GM12878 (cell line): ENCODE data around the gene PPP2R2B. TPM values are rescaled to one million over a fixed set of nuclear protein-coding genes. Genes with fewer than 3 reads are reported as not detected.

Source experiments
- ATAC-seq: fragments of 200-7000 bp; cut with Tn5 transposase; 3 replicates; pipeline ENCODE4 v1.9.1; 2020; ENCODE audit warnings: mild to moderate bottlenecking, moderate library complexity
- BruUV-seq: library from RNA; stranded (reverse); fragments of 400-500 nt; replicated peaks from 2 replicates; lab custom pipeline; 2021; lab: Mats Ljungman, UMichigan
- CTCF ChIA-PET: fragments of 300-600 bp; sonication (Branson Sonifier 250); formaldehyde crosslinking; extraction: SDS; loops from one replicate; lab custom pipeline; 2021; ENCODE audit warnings: inconsistent platforms; lab: Yijun Ruan, JAX
- POLR2A ChIA-PET: fragments of 350-600 bp; formaldehyde crosslinking; extraction: SDS; loops from one replicate; lab custom pipeline; 2021; ENCODE audit warnings: inconsistent platforms; lab: Charles Lee
- RAD21 ChIA-PET: fragments of 300-600 bp; sonication (Branson Sonifier 250); formaldehyde crosslinking; loops from one replicate; lab custom pipeline; 2023; ENCODE audit warnings: antibody characterized with exemption; ENCODE audit not compliant: unreplicated experiment; lab: Charles Lee
- SMC1A ChIA-PET: fragments of 300-600 bp; sonication (Branson Sonifier 250); formaldehyde crosslinking; loops from one replicate; lab custom pipeline; 2023; ENCODE audit not compliant: unreplicated experiment, uncharacterized antibody; lab: Charles Lee
- DNase-seq: peaks from one replicate; pipeline ENCODE4 v3.0.0-alpha.2; 2011; ENCODE audit warnings: low read depth, low spot score
- FAIRE-seq: peaks from 3 replicates; lab custom pipeline; 2011; peaks lifted over from hg19 to GRCh38; lab: Jason Lieb, UNC
- H2AFZ ChIP-seq: 2 replicates; pipeline ENCODE4 v1.6.0; 2011; ENCODE audit warnings: low read depth, low read length, control low read depth; ENCODE audit not compliant: control insufficient read depth
- H3K27ac ChIP-seq: 2 replicates; pipeline ENCODE4 v1.5.1; 2011; ENCODE audit warnings: control low read depth; ENCODE audit not compliant: control insufficient read depth, insufficient read depth
- H3K27me3 ChIP-seq, 2 experiments: replicated peaks in 1 of 2; 2 replicates each; pipeline versions ENCODE4 v1.6.0 to v1.6.1; 2011; ENCODE audit warnings: low read length in 1 of 2; ENCODE audit not compliant: control insufficient read depth in 2 of 2, insufficient read depth in 2 of 2
- H3K36me3 ChIP-seq, 2 experiments: 2 replicates each; pipeline ENCODE4 v1.5.1; 2011; ENCODE audit warnings: low read length in 1 of 2; ENCODE audit not compliant: control insufficient read depth in 2 of 2, insufficient read depth in 2 of 2
- H3K4me1 ChIP-seq: 2 replicates; pipeline ENCODE4 v1.6.1; 2011; ENCODE audit warnings: mild to moderate bottlenecking, low read length, moderate library complexity, mixed read lengths; ENCODE audit not compliant: control insufficient read depth, insufficient read depth
- H3K4me2 ChIP-seq: 2 replicates; pipeline ENCODE4 v1.6.0; 2011; ENCODE audit warnings: control low read depth; ENCODE audit not compliant: control insufficient read depth, insufficient read depth
- H3K4me3 ChIP-seq: fragments of 200-600 bp; sonication (generic); 2 replicates; pipeline ENCODE4 v1.5.1; 2016
- H3K79me2 ChIP-seq: 2 replicates; pipeline ENCODE4 v1.6.0; 2011; ENCODE audit warnings: low read length; ENCODE audit not compliant: control insufficient read depth, insufficient read depth
- H3K9ac ChIP-seq: 2 replicates; pipeline ENCODE4 v1.8.0; 2011; ENCODE audit warnings: low read length, control low read depth, mixed read lengths; ENCODE audit not compliant: control insufficient read depth, insufficient read depth
- H3K9me3 ChIP-seq: replicated peaks from 3 replicates; pipeline ENCODE4 v1.5.1; 2011; ENCODE audit warnings: mild to moderate bottlenecking, low read length; ENCODE audit not compliant: control insufficient read depth, insufficient read depth
- H4K20me1 ChIP-seq: 2 replicates; pipeline ENCODE4 v1.6.0; 2011; ENCODE audit not compliant: control insufficient read depth, insufficient read depth
- BMI1 ChIP-seq: fragments of 450-650 bp; IDR thresholded peaks from 2 replicates; pipeline ENCODE4 v1.6.1; 2016; ENCODE audit warnings: mild to moderate bottlenecking, moderate library complexity, borderline replicate concordance
- CBX5 ChIP-seq: sonication (generic); IDR thresholded peaks from 2 replicates; pipeline ENCODE4 v1.6.1; 2016; ENCODE audit warnings: low read depth, moderate library complexity, mild to moderate bottlenecking, inconsistent platforms
- EP300 ChIP-seq, 2 experiments: fragments of 150-350 bp in 1 of 2; IDR thresholded peaks; 2 replicates each; pipeline ENCODE4 v1.6.1; 2011 to 2012; ENCODE audit warnings: low read depth in 2 of 2, low read length in 2 of 2, borderline replicate concordance in 1 of 2, improper control_type of control experiment in 1 of 2, inconsistent platforms in 1 of 2; ENCODE audit not compliant: control insufficient read depth in 1 of 2
- EZH2 ChIP-seq: IDR thresholded peaks from 2 replicates; pipeline ENCODE4 v1.6.1; 2012; ENCODE audit warnings: low read depth, mild to moderate bottlenecking, control low read depth, inconsistent platforms, low read length, borderline replicate concordance; ENCODE audit not compliant: control insufficient read depth
- HDGF ChIP-seq: fragments of 450-650 bp; IDR thresholded peaks from 2 replicates; pipeline ENCODE4 v1.6.1; 2016; ENCODE audit warnings: antibody characterized with exemption
- KAT2A ChIP-seq: conservative IDR thresholded peaks from 2 replicates; pipeline ENCODE4 v1.6.1; 2011; ENCODE audit warnings: low read depth, low read length; ENCODE audit not compliant: control insufficient read depth
- KLF5 ChIP-seq: fragments of 450-650 bp; IDR thresholded peaks from 2 replicates; pipeline ENCODE4 v1.6.1; 2014; ENCODE audit warnings: mild to moderate bottlenecking; ENCODE audit not compliant: partially characterized antibody
- MEF2A ChIP-seq: IDR thresholded peaks from 2 replicates; pipeline ENCODE4 v1.6.1; 2011; ENCODE audit warnings: low read depth, mild to moderate bottlenecking, low read length, moderate library complexity; ENCODE audit not compliant: insufficient read depth
- PBX3 ChIP-seq: IDR thresholded peaks from 2 replicates; pipeline ENCODE4 v1.6.1; 2011; ENCODE audit warnings: mild to moderate bottlenecking, low read depth, low read length, moderate library complexity; ENCODE audit not compliant: insufficient replicate concordance
- POLR2A ChIP-seq: IDR thresholded peaks from 2 replicates; pipeline ENCODE4 v1.6.1; 2011; ENCODE audit warnings: low read depth, mild to moderate bottlenecking, low read length
- RAD21 ChIP-seq: IDR thresholded peaks from 2 replicates; pipeline ENCODE4 v1.6.1; 2011; ENCODE audit warnings: mild to moderate bottlenecking, low read depth, low read length, moderate library complexity; ENCODE audit not compliant: insufficient read depth
- RAD51 ChIP-seq: fragments of 450-650 bp; IDR thresholded peaks from 2 replicates; pipeline ENCODE4 v1.6.1; 2016; ENCODE audit warnings: moderate library complexity, mild to moderate bottlenecking, inconsistent platforms
- SMAD5 ChIP-seq: IDR thresholded peaks from 2 replicates; pipeline ENCODE4 v1.6.1; 2016; ENCODE audit warnings: antibody characterized with exemption, low read depth
- SUZ12 ChIP-seq: fragments of 200-600 bp; sonication (generic); IDR thresholded peaks from one replicate; pipeline ENCODE4 v1.6.1; 2018; ENCODE audit warnings: antibody characterized with exemption, mild to moderate bottlenecking; ENCODE audit not compliant: unreplicated experiment
- TCF7 ChIP-seq: IDR thresholded peaks from 2 replicates; pipeline ENCODE4 v1.6.1; 2014; ENCODE audit warnings: antibody characterized with exemption, borderline replicate concordance
- USF1 ChIP-seq: IDR thresholded peaks from 2 replicates; pipeline ENCODE4 v1.6.1; 2011; ENCODE audit warnings: borderline replicate concordance, low read depth, mild to moderate bottlenecking, moderate library complexity, mixed read lengths, low read length; ENCODE audit not compliant: insufficient read depth; ENCODE audit errors: extremely low read length
- ZNF217 ChIP-seq: fragments of 450-650 bp; IDR thresholded peaks from 2 replicates; pipeline ENCODE4 v1.6.1; 2017; ENCODE audit warnings: antibody characterized with exemption, mild to moderate bottlenecking
- ZSCAN29 ChIP-seq: fragments of 450-650 bp; IDR thresholded peaks from 2 replicates; pipeline ENCODE4 v1.6.1; 2017; ENCODE audit warnings: mild to moderate bottlenecking, moderate library complexity
- WGBS: methylation state at CpG from one replicate; pipeline ENCODE4 v1.1.6; 2016; ENCODE audit warnings: low lambda C conversion rate; ENCODE audit not compliant: insufficient replicate concordance, insufficient coverage; ENCODE audit errors: missing lambda C conversion rate; 5-methylcytosine and 5-hydroxymethylcytosine counted together
- in situ Hi-C: fragments of 300-500 bp; cut with MboI; formaldehyde crosslinking; loops from 9 replicates; pipeline ENCODE4 v1.14.3; 2018; ENCODE audit warnings: mixed read lengths
- intact Hi-C: fragments of 100-400 bp; cut with micrococcal nuclease; formaldehyde crosslinking; loops from one replicate; pipeline ENCODE4 v1.14.2; 2022; ENCODE audit not compliant: unreplicated experiment
- polyA plus RNA-seq, 11 experiments: library from polyadenylated mRNA; depleted of rRNA in 4 of 11; unstranded in 6 of 11; stranded (reverse) in 5 of 11; fragments of >200 nt; fragmentation: Nextera tagmentation in 4 of 11; fragmentation: Illumina TruSeq in 1 of 11; extraction: Ambion mirVana in 4 of 11; extraction: Trizol in 1 of 11; gene quantifications; 1 replicate in 1 of 11; 2 replicates in 10 of 11; pipeline versions ENCODE4 v1.2.1 to v1.2.3, GENCODE V29; 2011 to 2016; ENCODE audit warnings: inconsistent platforms in 2 of 11, missing spikeins in 2 of 11, low read depth in 1 of 11
- total RNA-seq, 4 experiments: library from RNA; depleted of rRNA in 3 of 4; stranded (reverse); fragments of >200 nt in 3 of 4; fragmentation: Illumina TruSeq in 1 of 4; extraction: Trizol in 1 of 4; gene quantifications; 2 replicates each; pipeline versions ENCODE4 v1.2.1 to v1.2.3, GENCODE V29; 2013 to 2021

Gene PPP2R2B
- total and polyA plus RNA-seq, 10 of the 15 experiments (the other 5 are each of a cell fraction or from before 2014, with no cell fraction given), result not detected

GRCh38 chr5:146600376-146600775, 278.2 kb downstream of the PPP2R2B start:
- CTCF ChIA-PET, result no interaction called here
- no peaks in the 10 kb centered on the region for H3K9me3 ChIP-seq
- in situ Hi-C loops (no loop called here), intact Hi-C loops (no loop called here)
- no TSS peak for BruUV-seq
- H3K79me2 ChIP-seq, result no peaks in the 10 kb centered on the region
- no peaks in the 10 kb centered on the region for H3K4me1 ChIP-seq
- no peak overlapping the region for H3K4me3 ChIP-seq
- no peak for TF ChIP-seq CBX5
- H3K4me2 ChIP-seq, result no peak overlapping the region
- FAIRE-seq, result no peak
- no peaks in the 10 kb centered on the region for H4K20me1 ChIP-seq
- H3K36me3 ChIP-seq, result no peaks in the 10 kb centered on the region
- DNase-seq, result no peak
- POLR2A ChIA-PET, result no interaction called here
- ATAC-seq, result no peak
- WGBS, result 55% methylated on average over 5 of the region's 5 CpGs
- H3K27ac ChIP-seq, result no peak overlapping the region
- no peaks in the 10 kb centered on the region; a peak in 1 of 4 replicates for H3K27me3 ChIP-seq
- RAD21 ChIA-PET, result no interaction called here
- H3K9ac ChIP-seq, result no peak overlapping the region
- SMC1A ChIA-PET, result no interaction called here
- no peak overlapping the region for H2AFZ ChIP-seq

GRCh38 chr5:146599261-146599660, 279.3 kb downstream of the PPP2R2B start:
- RAD21 ChIA-PET, result no interaction called here
- WGBS, result 19% methylated on average over 1 of the region's 1 CpG
- intact Hi-C loops (no loop called here), in situ Hi-C loops (no loop called here)
- Histone ChIP-seq H3K4me2 (no peak overlapping the region), H4K20me1 (no peaks in the 10 kb centered on the region), H3K27me3 (no peaks in the 10 kb centered on the region; a peak in 1 of 4 replicates), H3K4me1 (no peaks in the 10 kb centered on the region), H3K9me3 (no peaks in the 10 kb centered on the region), H3K9ac (no peak overlapping the region), H3K27ac (no peak overlapping the region), H3K4me3 (no peak overlapping the region), H3K36me3 (no peaks in the 10 kb centered on the region), H3K79me2 (no peaks in the 10 kb centered on the region), H2AFZ (no peak overlapping the region)
- DNase-seq (no peak), FAIRE-seq (no peak), ATAC-seq (no peak)
- SMC1A ChIA-PET, result no interaction called here
- BruUV-seq, result no TSS peak
- TF ChIP-seq MEF2A (no peak), TCF7 (no peak), RAD21 (no peak), ZNF217 (no peak), POLR2A (no peak), BMI1 (no peak), EZH2 (no peak), KLF5 (no peak), HDGF (no peak), PBX3 (no peak), KAT2A (no peak), SMAD5 (no peak), RAD51 (no peak), EP300 (IDR thresholded peaks at IDR 0.05; ENCODE audit: borderline replicate concordance in 1 of 2, control insufficient read depth in 1 of 2, low read depth in 2 of 2, low read length in 2 of 2) (no peak), SUZ12 (no peak), USF1 (no peak), ZSCAN29 (no peak)
- CTCF ChIA-PET, result no interaction called here
- POLR2A ChIA-PET, result no interaction called here
